HepG2 (cell line): Measurements from ENCODE around the gene ACRBP. TPM values are rescaled to one million over a fixed set of nuclear protein-coding genes. Genes with fewer than 3 reads are reported as not detected.

Experiments used
- ARNT2 ChIP-seq: sonication (generic); formaldehyde crosslinking; IDR thresholded peaks from 2 replicates; pipeline ENCODE4 v1.8.0; 2022; ENCODE audit warnings: mild to moderate bottlenecking, low read depth, missing genetic modification reagents, moderate library complexity
- CC2D1A ChIP-seq: sonication (generic); formaldehyde crosslinking; IDR thresholded peaks from 2 replicates; pipeline ENCODE4 v1.8.1; 2023; ENCODE audit warnings: mild to moderate bottlenecking, missing genetic modification reagents
- CEBPB ChIP-seq: IDR thresholded peaks from 2 replicates; pipeline ENCODE4 v1.6.1; 2011; ENCODE audit warnings: low read depth, low read length, improper control_type of control experiment, borderline replicate concordance
- CHD2 ChIP-seq: IDR thresholded peaks from 2 replicates; pipeline ENCODE4 v1.6.1; 2011; ENCODE audit warnings: low read depth, low read length, improper control_type of control experiment
- IRX3 ChIP-seq: sonication (generic); formaldehyde crosslinking; IDR thresholded peaks from 2 replicates; pipeline ENCODE4 v1.8.1; 2023; ENCODE audit warnings: mild to moderate bottlenecking, low read depth, missing genetic modification reagents, borderline replicate concordance
- ISX ChIP-seq: sonication (generic); formaldehyde crosslinking; conservative IDR thresholded peaks from 2 replicates; pipeline ENCODE4 v1.5.0; 2020; ENCODE audit warnings: missing genetic modification reagents
- KAT8 ChIP-seq: IDR thresholded peaks from 2 replicates; pipeline ENCODE4 v1.6.1; 2016; ENCODE audit warnings: missing genetic modification reagents, missing compliant biosample characterization
- KDM5A ChIP-seq: fragments of 200-600 bp; sonication (generic); IDR thresholded peaks from 2 replicates; pipeline ENCODE4 v1.7.0; 2018; ENCODE audit warnings: antibody characterized with exemption, mild to moderate bottlenecking, low read length, borderline replicate concordance
- SATB2 ChIP-seq: sonication (generic); formaldehyde crosslinking; IDR thresholded peaks from 2 replicates; pipeline ENCODE4 v1.5.0; 2020; ENCODE audit warnings: missing genetic modification reagents
- SSRP1 ChIP-seq: IDR thresholded peaks from 2 replicates; pipeline ENCODE4 v1.6.1; 2016; ENCODE audit warnings: control low read depth
- TERF1 ChIP-seq: sonication (generic); formaldehyde crosslinking; IDR thresholded peaks from 2 replicates; pipeline ENCODE4 v1.8.0; 2022; ENCODE audit warnings: mild to moderate bottlenecking, missing genetic modification reagents, moderate library complexity
- TOE1 ChIP-seq: sonication (generic); formaldehyde crosslinking; IDR thresholded peaks from 2 replicates; pipeline ENCODE4 v1.4.0; 2020; ENCODE audit warnings: mild to moderate bottlenecking, missing genetic modification reagents
- ZBTB34 ChIP-seq: sonication (generic); formaldehyde crosslinking; IDR thresholded peaks from 2 replicates; pipeline ENCODE4 v1.8.0; 2022; ENCODE audit warnings: mild to moderate bottlenecking, missing genetic modification reagents
- ZFAT ChIP-seq: sonication (generic); formaldehyde crosslinking; conservative IDR thresholded peaks from 2 replicates; pipeline ENCODE4 v1.8.1; 2023; ENCODE audit warnings: missing genetic modification reagents, inconsistent platforms
- ZKSCAN5 ChIP-seq: sonication (generic); formaldehyde crosslinking; IDR thresholded peaks from 2 replicates; pipeline ENCODE4 v1.5.1; 2020; ENCODE audit warnings: mild to moderate bottlenecking, missing genetic modification reagents
- ZMYM2 ChIP-seq: sonication (generic); formaldehyde crosslinking; IDR thresholded peaks from 2 replicates; pipeline ENCODE4 v1.8.0; 2022; ENCODE audit warnings: mild to moderate bottlenecking, missing genetic modification reagents
- ZNF12 ChIP-seq: sonication (generic); formaldehyde crosslinking; IDR thresholded peaks from 2 replicates; pipeline ENCODE4 v1.5.0; 2020; ENCODE audit warnings: missing genetic modification reagents
- ZNF34 ChIP-seq: sonication (generic); formaldehyde crosslinking; IDR thresholded peaks from 2 replicates; pipeline ENCODE4 v1.4.0; 2020; ENCODE audit warnings: mild to moderate bottlenecking, missing genetic modification reagents, borderline replicate concordance
- ZNF382 ChIP-seq: sonication (generic); formaldehyde crosslinking; IDR thresholded peaks from 2 replicates; pipeline ENCODE4 v1.5.0; 2020; ENCODE audit warnings: missing genetic modification reagents, mild to moderate bottlenecking, borderline replicate concordance
- ZNF460 ChIP-seq: sonication (generic); formaldehyde crosslinking; IDR thresholded peaks from 2 replicates; pipeline ENCODE4 v1.5.1; 2020; ENCODE audit warnings: missing genetic modification reagents, mild to moderate bottlenecking, borderline replicate concordance
- ZNF850 ChIP-seq: sonication (generic); formaldehyde crosslinking; conservative IDR thresholded peaks from 2 replicates; pipeline ENCODE4 v1.9.0; 2021; ENCODE audit warnings: mild to moderate bottlenecking, missing genetic modification reagents
- ZSCAN21 ChIP-seq: sonication (generic); formaldehyde crosslinking; IDR thresholded peaks from 2 replicates; pipeline ENCODE4 v1.8.0; 2022; ENCODE audit warnings: mild to moderate bottlenecking, missing genetic modification reagents, moderate library complexity, borderline replicate concordance
- ZSCAN25 ChIP-seq: sonication (generic); formaldehyde crosslinking; IDR thresholded peaks from 2 replicates; pipeline ENCODE4 v1.8.0; 2022; ENCODE audit warnings: mild to moderate bottlenecking, missing genetic modification reagents
- ZZZ3 ChIP-seq: sonication (generic); formaldehyde crosslinking; IDR thresholded peaks from 2 replicates; pipeline ENCODE4 v1.4.0; 2020; ENCODE audit warnings: missing genetic modification reagents, mild to moderate bottlenecking, borderline replicate concordance
- polyA plus RNA-seq, 8 experiments: library from polyadenylated mRNA; depleted of rRNA in 3 of 8; stranded (reverse) in 7 of 8; unstranded in 1 of 8; fragments of >200 nt; fragmentation: Illumina TruSeq in 4 of 8; extraction: Trizol in 4 of 8; gene quantifications; 2 replicates each; pipeline versions ENCODE4 v1.2.1 to v1.2.3, GENCODE V29; 2011 to 2016; ENCODE audit warnings: low read depth in 4 of 8, missing spikeins in 1 of 8, mixed read lengths in 1 of 8; ENCODE audit not compliant: insufficient read depth in 1 of 8
- total RNA-seq, 5 experiments: library from RNA; depleted of rRNA; stranded (reverse); fragments of >200 nt; fragmentation: Illumina TruSeq; extraction: Trizol; gene quantifications; 2 replicates each; pipeline ENCODE4 v1.2.3, GENCODE V29; 2016; ENCODE audit warnings: low read depth in 1 of 5
- TF ChIP-seq, protein P1 (sequence below), 2 experiments: fragments of 450-650 bp in 1 of 2; sonication (generic) in 1 of 2; formaldehyde crosslinking; IDR thresholded peaks; 2 replicates each; pipeline versions ENCODE4 v1.5.0 to v1.8.0; 2020 to 2022; ENCODE audit warnings: mild to moderate bottlenecking in 1 of 2, missing genetic modification reagents in 1 of 2
- TF ChIP-seq, protein P2 (sequence below): sonication (generic); formaldehyde crosslinking; IDR thresholded peaks from 2 replicates; pipeline ENCODE4 v1.8.1; 2023; ENCODE audit warnings: missing genetic modification reagents, mild to moderate bottlenecking, borderline replicate concordance

Gene ACRBP
- total and polyA plus RNA-seq, 2 of the 13 experiments (the other 11 are each of a cell fraction or from before 2014, with no cell fraction given): 0.46 TPM; not detected in 1

- TF ChIP-seq KAT8 (CRISPR knock-in tag) (peak; percentile 98), CC2D1A (CRISPR knock-in tag) (no peak), ZZZ3 (peak; percentile 44; the same call in 1 of the 2 replicates), ZNF12 (no peak), CEBPB (no peak), CHD2 (peak; percentile 58; the same call in 1 of the 2 replicates), ZNF34 (CRISPR knock-in tag) (no peak), ZKSCAN5 (CRISPR knock-in tag) (no peak), ZSCAN25 (CRISPR knock-in tag) (peak; percentile 90), KDM5A (peak; percentile 98), IRX3 (CRISPR knock-in tag) (no peak), ZSCAN21 (CRISPR knock-in tag) (no peak), ZNF460 (no peak), TERF1 (no peak), ZNF382 (CRISPR knock-in tag) (no peak), TOE1 (CRISPR knock-in tag) (no peak), ZFAT (CRISPR knock-in tag) (no peak), ISX (CRISPR knock-in tag) (no peak), ARNT2 (CRISPR knock-in tag) (no peak), SSRP1 (no peak), ZBTB34 (no peak; the same call in 1 of the 2 replicates), ZNF850 (CRISPR knock-in tag) (no peak), SATB2 (CRISPR knock-in tag) (no peak), ZMYM2 (CRISPR knock-in tag) (peak; percentile 58)
- TF ChIP-seq, protein P1, sequence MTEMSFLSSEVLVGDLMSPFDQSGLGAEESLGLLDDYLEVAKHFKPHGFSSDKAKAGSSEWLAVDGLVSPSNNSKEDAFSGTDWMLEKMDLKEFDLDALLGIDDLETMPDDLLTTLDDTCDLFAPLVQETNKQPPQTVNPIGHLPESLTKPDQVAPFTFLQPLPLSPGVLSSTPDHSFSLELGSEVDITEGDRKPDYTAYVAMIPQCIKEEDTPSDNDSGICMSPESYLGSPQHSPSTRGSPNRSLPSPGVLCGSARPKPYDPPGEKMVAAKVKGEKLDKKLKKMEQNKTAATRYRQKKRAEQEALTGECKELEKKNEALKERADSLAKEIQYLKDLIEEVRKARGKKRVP (CRISPR knock-in tag; IDR thresholded peaks at IDR 0.05): peak in 1 of 2 experiments; percentile 72; a peak in 2 of 4 replicates
- TF ChIP-seq, protein P2, sequence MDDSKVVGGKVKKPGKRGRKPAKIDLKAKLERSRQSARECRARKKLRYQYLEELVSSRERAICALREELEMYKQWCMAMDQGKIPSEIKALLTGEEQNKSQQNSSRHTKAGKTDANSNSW (CRISPR knock-in tag): no peak
Measured at GRCh38 chr12:6662906-6663742, 15.9 kb upstream of the ACRBP start, which contains the start of gene ING4 (continued).
